ENCODE results near the gene PDE4D. TPM values are rescaled to one million over a fixed set of nuclear protein-coding genes. Genes with fewer than 3 reads are reported as not detected.

The PDE4D gene
- total and polyA plus RNA-seq, 2 experiments from 2014 or later = 4.3 to 9.7 TPM

DNA sequence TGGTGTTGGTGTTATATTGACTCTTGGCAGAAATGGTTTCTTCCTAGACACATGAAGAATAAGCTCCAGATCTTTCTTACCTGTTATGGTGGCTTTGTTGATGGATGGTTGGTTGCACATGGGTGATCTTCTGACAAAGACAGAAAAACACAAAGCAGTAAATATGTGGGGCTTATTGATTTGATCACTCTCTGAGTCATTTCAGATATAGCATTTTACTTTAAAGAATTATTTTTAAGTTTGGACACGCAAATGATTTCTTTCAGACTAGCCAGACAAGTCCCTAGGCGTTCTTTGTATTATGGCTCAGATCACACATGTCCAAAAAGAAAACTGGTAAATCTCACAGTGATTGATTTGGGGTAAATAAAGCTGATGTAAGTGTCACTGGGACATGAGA is 713.0 kb downstream of the PDE4D start:
- no peak for TF ChIP-seq EZH2phosphoT487 (IDR thresholded peaks at IDR 0.05; ENCODE audit: insufficient read depth, low read depth)
- TF ChIP-seq EZH2 (IDR thresholded peaks at IDR 0.05; ENCODE audit: insufficient read depth, poor library complexity, severe bottlenecking) = no peak
- Histone ChIP-seq H4K20me1 (ENCODE audit: insufficient read depth) (no peaks in the 10 kb centered on the region), H3K4me1 (ENCODE audit: insufficient read depth) (no peaks in the 10 kb centered on the region), H3K4me3 (no peak overlapping the region), H2AFZ (no peak overlapping the region), H3K9me2 (ENCODE audit: insufficient read depth) (no peaks in the 10 kb centered on the region), H3K9ac (no peak overlapping the region), H3K79me2 (ENCODE audit: insufficient read depth) (no peaks in the 10 kb centered on the region), H3F3A (ENCODE audit: insufficient read depth) (no peaks in the 10 kb centered on the region), H3K27ac (no peak overlapping the region), H3K9me3 (ENCODE audit: low read depth) (no peaks in the 10 kb centered on the region), H3K36me3 (ENCODE audit: low read depth) (no peaks in the 10 kb centered on the region), H3K4me2 (ENCODE audit: unreplicated experiment) (no peak overlapping the region), H3K27me3 (replicated peaks; ENCODE audit: insufficient read depth) (no peaks in the 10 kb centered on the region)
- 83 to 87% methylated on average over 2 of the region's 2 CpGs for WGBS, 2 experiments (ENCODE audit: low coverage in 1 of 2, low lambda C conversion rate in 2 of 2, missing lambda C conversion rate in 2 of 2)
- DNase-seq = no peak
- in situ Hi-C loops (cut with MboI) = no loop called here

DNA sequence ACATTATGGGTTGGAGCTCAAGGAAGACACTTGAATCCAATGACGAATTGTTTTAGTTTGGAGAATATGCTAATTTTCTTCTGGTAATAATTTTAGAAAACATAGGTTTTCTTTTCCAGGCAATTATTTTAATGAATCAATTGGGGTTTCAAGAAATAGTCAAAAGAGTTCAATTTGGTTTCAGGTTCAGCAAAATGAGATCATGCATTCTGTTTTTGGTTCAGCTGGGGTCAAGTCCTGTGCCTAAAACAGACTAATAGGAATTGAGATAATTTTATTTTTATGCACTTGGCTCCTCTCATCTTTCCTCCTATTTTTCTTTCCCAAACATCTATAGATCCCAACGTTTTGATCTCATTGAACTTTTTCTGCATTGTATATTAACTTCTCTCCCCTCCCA is 713.8 kb downstream of the PDE4D start:
- Histone ChIP-seq H3K9me3 (ENCODE audit: low read depth) (no peaks in the 10 kb centered on the region), H3K9ac (no peak overlapping the region), H3K4me3 (no peak overlapping the region), H3K4me1 (ENCODE audit: insufficient read depth) (no peaks in the 10 kb centered on the region), H3K4me2 (ENCODE audit: unreplicated experiment) (no peak overlapping the region), H3K27me3 (replicated peaks; ENCODE audit: insufficient read depth) (no peaks in the 10 kb centered on the region), H3F3A (ENCODE audit: insufficient read depth) (no peaks in the 10 kb centered on the region), H2AFZ (no peak overlapping the region), H3K79me2 (ENCODE audit: insufficient read depth) (no peaks in the 10 kb centered on the region), H3K27ac (no peak overlapping the region), H3K36me3 (ENCODE audit: low read depth) (no peaks in the 10 kb centered on the region), H3K9me2 (ENCODE audit: insufficient read depth) (no peaks in the 10 kb centered on the region), H4K20me1 (ENCODE audit: insufficient read depth) (no peaks in the 10 kb centered on the region)
- no peak for DNase-seq
- 28 to 35% methylated on average over 2 of the region's 2 CpGs for WGBS, 2 experiments (ENCODE audit: low coverage in 1 of 2, low lambda C conversion rate in 2 of 2, missing lambda C conversion rate in 2 of 2)
- TF ChIP-seq EZH2 (IDR thresholded peaks at IDR 0.05; ENCODE audit: insufficient read depth, poor library complexity, severe bottlenecking) = no peak
- TF ChIP-seq EZH2phosphoT487 (IDR thresholded peaks at IDR 0.05; ENCODE audit: insufficient read depth, low read depth) = no peak
- in situ Hi-C loops (cut with MboI) = loop anchor here (10.0 kb wide), 2 partner anchors 145 to 285 kb away; no protein-coding TSS in a partner anchor

DNA sequence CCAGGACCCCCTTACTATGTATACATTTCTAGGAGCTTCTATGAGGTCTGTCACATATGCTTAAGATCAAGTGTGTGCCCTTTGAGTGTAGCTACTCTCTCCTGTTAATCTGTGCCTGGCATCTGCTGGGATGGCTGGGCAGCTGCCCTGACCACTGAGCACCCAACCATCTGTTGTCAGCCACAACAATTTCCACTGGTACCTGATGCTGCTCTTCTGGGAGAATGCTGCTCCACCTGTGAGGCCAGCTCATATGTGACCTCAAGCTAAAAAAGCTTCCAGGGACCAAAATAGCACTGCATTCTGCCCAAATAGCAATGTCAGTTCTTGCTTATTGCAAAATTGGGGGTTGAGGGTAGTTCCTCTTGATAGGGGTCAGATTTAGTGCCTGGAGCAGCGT is 715.0 kb downstream of the PDE4D start:
- no peaks in the 10 kb centered on the region for H4K20me1 ChIP-seq (ENCODE audit: insufficient read depth)
- H3K27me3 ChIP-seq (replicated peaks; ENCODE audit: insufficient read depth) = no peaks in the 10 kb centered on the region
- H3K79me2 ChIP-seq (ENCODE audit: insufficient read depth) = no peaks in the 10 kb centered on the region
- no peaks in the 10 kb centered on the region for H3K4me1 ChIP-seq (ENCODE audit: insufficient read depth)
- no peak overlapping the region for H3K4me2 ChIP-seq (ENCODE audit: unreplicated experiment)
- no peak for DNase-seq
- H3K9me2 ChIP-seq (ENCODE audit: insufficient read depth) = no peaks in the 10 kb centered on the region
- no peaks in the 10 kb centered on the region for H3K9me3 ChIP-seq (ENCODE audit: low read depth)
- H3K36me3 ChIP-seq (ENCODE audit: low read depth) = no peaks in the 10 kb centered on the region
- in situ Hi-C loops (cut with MboI) = loop anchor here (10.0 kb wide), 2 partner anchors 144 to 284 kb away; no protein-coding TSS in a partner anchor
- 67 to 76% methylated on average over 1 of the region's 1 CpG for WGBS, 2 experiments (ENCODE audit: low coverage in 1 of 2, low lambda C conversion rate in 2 of 2, missing lambda C conversion rate in 2 of 2)
- H3K4me3 ChIP-seq = no peak overlapping the region
- TF ChIP-seq EZH2phosphoT487 (IDR thresholded peaks at IDR 0.05; ENCODE audit: insufficient read depth, low read depth) (no peak), EZH2 (IDR thresholded peaks at IDR 0.05; ENCODE audit: insufficient read depth, poor library complexity, severe bottlenecking) (no peak)
- H2AFZ ChIP-seq = no peak overlapping the region
- no peak overlapping the region for H3K9ac ChIP-seq
- no peak overlapping the region for H3K27ac ChIP-seq
- H3F3A ChIP-seq (ENCODE audit: insufficient read depth) = no peaks in the 10 kb centered on the region

DNA sequence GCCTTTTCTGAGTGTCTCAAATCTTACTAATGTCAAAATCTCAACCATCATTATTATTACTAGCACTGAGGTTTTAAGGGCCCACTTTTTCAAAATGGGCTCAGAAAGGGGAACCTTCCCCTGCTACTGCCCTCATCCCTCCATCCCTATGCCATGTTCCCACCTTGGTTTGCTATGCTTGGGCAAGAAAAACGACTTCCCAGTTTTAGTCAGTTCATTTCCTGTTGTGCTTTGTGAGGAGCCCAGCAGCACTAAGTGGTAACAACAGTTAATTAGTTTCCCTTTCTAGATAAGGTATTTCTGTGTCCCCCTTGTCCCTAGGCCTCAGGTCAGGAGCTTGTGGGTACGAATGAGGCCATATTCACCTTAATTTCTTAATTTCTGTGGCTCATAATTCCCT is 715.5 kb downstream of the PDE4D start:
- H3K9ac ChIP-seq = no peak overlapping the region
- 52 to 72% methylated on average over 2 of the region's 2 CpGs for WGBS, 2 experiments (ENCODE audit: low coverage in 1 of 2, low lambda C conversion rate in 2 of 2, missing lambda C conversion rate in 2 of 2)
- TF ChIP-seq EZH2phosphoT487 (IDR thresholded peaks at IDR 0.05; ENCODE audit: insufficient read depth, low read depth) (no peak), EZH2 (IDR thresholded peaks at IDR 0.05; ENCODE audit: insufficient read depth, poor library complexity, severe bottlenecking) (no peak)

DNA sequence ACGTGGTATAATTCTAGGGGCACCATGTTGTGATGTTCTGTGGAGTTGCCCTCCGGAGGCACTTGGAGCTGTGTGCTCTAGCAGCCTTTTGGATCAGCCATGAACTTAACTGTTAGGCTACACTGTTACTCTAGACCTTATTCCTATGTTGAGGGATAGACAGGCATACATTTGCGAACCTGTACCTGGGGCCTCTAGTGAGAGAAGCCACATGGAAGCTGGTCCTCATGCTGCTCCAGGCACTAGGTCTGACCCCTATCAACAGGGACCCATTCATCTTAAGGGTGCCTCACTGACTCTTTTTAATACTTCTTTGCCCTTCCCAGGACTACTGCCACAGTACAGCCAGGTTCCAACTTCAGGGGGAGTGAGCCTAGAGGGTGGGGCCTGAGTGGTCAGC is 715.9 kb downstream of the PDE4D start:
- Histone ChIP-seq H3K4me2 (ENCODE audit: unreplicated experiment) (no peak overlapping the region), H3K4me1 (ENCODE audit: insufficient read depth) (no peaks in the 10 kb centered on the region), H3K9me3 (ENCODE audit: low read depth) (no peaks in the 10 kb centered on the region), H3K27me3 (replicated peaks; ENCODE audit: insufficient read depth) (no peaks in the 10 kb centered on the region), H3K27ac (no peak overlapping the region), H3K36me3 (ENCODE audit: low read depth) (no peaks in the 10 kb centered on the region), H3K4me3 (no peak overlapping the region), H4K20me1 (ENCODE audit: insufficient read depth) (no peaks in the 10 kb centered on the region), H3K79me2 (ENCODE audit: insufficient read depth) (no peaks in the 10 kb centered on the region), H3K9ac (no peak overlapping the region), H3F3A (ENCODE audit: insufficient read depth) (no peaks in the 10 kb centered on the region), H2AFZ (no peak overlapping the region), H3K9me2 (ENCODE audit: insufficient read depth) (no peaks in the 10 kb centered on the region)
- in situ Hi-C loops (cut with MboI) = loop anchor here (10.0 kb wide), 2 partner anchors 143 to 283 kb away; no protein-coding TSS in a partner anchor
- TF ChIP-seq EZH2phosphoT487 (IDR thresholded peaks at IDR 0.05; ENCODE audit: insufficient read depth, low read depth) (no peak), EZH2 (IDR thresholded peaks at IDR 0.05; ENCODE audit: insufficient read depth, poor library complexity, severe bottlenecking) (no peak)
- WGBS, 2 experiments (ENCODE audit: low coverage in 1 of 2, low lambda C conversion rate in 2 of 2, missing lambda C conversion rate in 2 of 2) = 89 to 91% methylated on average over 3 of the region's 3 CpGs
- DNase-seq = no peak

More for the DNA sequence above, 715.5 kb downstream of the PDE4D start:
- in situ Hi-C loops (cut with MboI) = loop anchor here (10.0 kb wide), 2 partner anchors 143 to 283 kb away; no protein-coding TSS in a partner anchor
- H3K9me2 ChIP-seq (ENCODE audit: insufficient read depth) = no peaks in the 10 kb centered on the region
- no peaks in the 10 kb centered on the region for H3K79me2 ChIP-seq (ENCODE audit: insufficient read depth)
- no peak overlapping the region for H2AFZ ChIP-seq
- no peak overlapping the region for H3K27ac ChIP-seq
- no peak overlapping the region for H3K4me3 ChIP-seq
- H3K4me2 ChIP-seq (ENCODE audit: unreplicated experiment) = no peak overlapping the region
- H3K4me1 ChIP-seq (ENCODE audit: insufficient read depth) = no peaks in the 10 kb centered on the region
- H3K9me3 ChIP-seq (ENCODE audit: low read depth) = no peaks in the 10 kb centered on the region
- no peaks in the 10 kb centered on the region for H3F3A ChIP-seq (ENCODE audit: insufficient read depth)
- no peak for DNase-seq
- no peaks in the 10 kb centered on the region for H3K27me3 ChIP-seq (replicated peaks; ENCODE audit: insufficient read depth)
- no peaks in the 10 kb centered on the region for H3K36me3 ChIP-seq (ENCODE audit: low read depth)
- no peaks in the 10 kb centered on the region for H4K20me1 ChIP-seq (ENCODE audit: insufficient read depth)

Data from GM23248 (cell line).